HG03045 (cell line): ENCODE measurements around the gene TRAPPC13.
"Not testable (repeated sequence)": the region's sequence is repeated elsewhere in the genome, so short reads cannot be mapped to it uniquely, and the experiment has no call there.

Source experiments
- ATAC-seq: cut with Tn5 transposase; IDR thresholded peaks from one replicate; pipeline ENCODE4 v1.9.1; 2021; ENCODE audit warnings: mild to moderate bottlenecking, moderate library complexity; ENCODE audit not compliant: unreplicated experiment

The TRAPPC13 gene

GRCh38 chr5:65676056-65676455 lies 51.2 kb downstream of the TRAPPC13 start:
- not testable (repeated sequence) for ATAC-seq

DNA sequence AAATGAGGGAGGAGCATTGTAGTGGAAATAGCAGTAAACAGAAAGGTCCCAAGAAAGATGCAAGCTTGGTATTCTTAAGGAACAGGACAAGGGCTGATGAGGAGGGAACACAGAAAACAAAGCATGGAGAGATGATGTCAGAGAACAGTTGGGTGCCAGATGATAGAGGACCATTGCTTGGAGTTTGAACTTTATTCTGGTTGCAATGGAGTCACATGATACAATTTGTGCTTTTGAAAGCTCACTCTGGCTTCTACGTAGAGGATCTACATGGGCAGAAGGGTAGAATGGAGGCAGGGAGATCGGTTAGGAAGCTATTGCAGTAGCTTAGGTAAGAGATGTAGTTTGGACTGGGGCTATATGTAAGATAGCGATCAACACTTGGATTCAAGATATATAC lies 57.3 kb downstream of the TRAPPC13 start:
- ATAC-seq: no peak

DNA sequence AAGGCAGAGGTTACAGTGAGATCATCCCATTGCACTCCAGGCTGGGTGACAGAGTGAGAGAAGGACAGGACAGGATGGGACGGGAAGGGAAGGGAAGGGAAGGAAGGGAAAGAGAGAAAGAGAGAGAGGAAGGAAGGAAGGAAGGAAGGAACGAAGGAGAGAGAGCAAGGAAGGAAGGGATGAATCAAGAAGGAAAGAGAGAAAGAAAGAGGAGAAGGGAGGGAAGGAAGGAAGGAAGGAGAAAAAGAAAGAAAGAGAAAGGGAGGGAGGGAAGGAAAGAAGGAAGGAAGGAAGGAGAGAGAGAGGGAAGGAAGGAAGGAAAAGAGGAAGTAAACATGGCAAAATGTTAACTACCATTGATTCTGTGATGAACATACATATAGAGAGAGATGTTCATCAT lies 68.3 kb downstream of the TRAPPC13 start:
- no peak for ATAC-seq

GRCh38 chr5:65695162-65695755 lies 70.4 kb downstream of the TRAPPC13 start:
- ATAC-seq: no peak

DNA sequence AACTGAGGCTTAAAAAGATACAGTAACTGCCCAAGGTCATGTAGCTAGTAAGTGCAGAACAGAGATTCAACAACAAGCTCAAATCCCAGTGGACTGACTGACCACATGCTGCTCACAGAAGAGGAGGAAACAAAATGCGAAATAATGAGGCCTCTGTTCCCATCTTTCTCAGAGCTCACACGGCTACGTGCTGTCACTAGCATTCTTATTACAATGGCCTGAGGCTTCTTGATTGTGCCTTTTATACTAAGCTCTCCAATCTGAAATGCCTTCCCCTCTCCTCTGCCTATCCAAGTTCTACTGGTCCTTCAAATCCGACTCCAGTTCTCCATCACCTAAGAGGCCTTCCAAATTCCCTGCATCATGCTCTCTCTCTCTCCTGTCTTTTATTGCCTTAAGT lies 71.1 kb downstream of the TRAPPC13 start:
- ATAC-seq: no peak

GRCh38 chr5:65696892-65697291 lies 72.1 kb downstream of the TRAPPC13 start:
- no peak for ATAC-seq

GRCh38 chr5:65699338-65699737 lies 74.5 kb downstream of the TRAPPC13 start:
- ATAC-seq: no peak

DNA sequence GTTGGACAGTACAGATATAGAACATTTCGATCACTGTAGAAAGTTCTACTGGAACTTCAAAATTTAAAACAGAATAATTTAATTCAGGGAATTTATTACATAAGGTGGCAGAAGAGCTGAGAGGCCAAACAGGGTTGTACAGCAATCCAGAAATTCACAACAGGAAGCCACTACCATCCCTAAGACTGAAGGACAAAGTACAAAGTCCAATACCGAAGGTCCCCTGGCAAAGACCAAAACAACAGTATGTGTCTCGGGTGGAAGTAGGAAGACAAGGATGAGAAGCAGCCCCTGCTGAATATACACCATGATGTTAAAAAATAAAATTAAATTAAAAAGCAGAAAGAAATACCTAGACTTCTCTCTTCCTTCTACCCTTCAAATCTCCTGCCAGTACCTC lies 77.2 kb downstream of the TRAPPC13 start:
- ATAC-seq: no peak

GRCh38 chr5:65704621-65705239 lies 79.9 kb downstream of the TRAPPC13 start:
- no peak for ATAC-seq

DNA sequence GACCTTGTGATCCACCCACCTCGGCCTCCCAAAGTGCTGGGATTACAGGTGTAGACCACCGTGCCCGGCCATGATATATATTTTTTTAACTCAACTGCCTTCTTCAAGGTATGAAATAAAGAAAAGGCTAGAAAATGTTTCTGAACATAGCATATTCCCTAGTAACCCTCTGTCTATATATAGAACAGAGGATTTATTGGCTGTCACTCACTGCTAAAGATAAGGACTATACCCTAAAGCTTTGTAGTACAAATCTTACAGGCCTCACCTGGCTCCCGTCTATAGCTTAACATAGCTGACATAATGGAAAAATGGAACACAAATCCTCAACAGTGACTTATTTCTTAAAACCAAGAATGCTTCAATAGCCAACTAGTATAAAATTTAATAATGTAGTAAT lies 82.8 kb downstream of the TRAPPC13 start:
- no peak for ATAC-seq

- no peak for ATAC-seq
These were observed 83.3 kb downstream of the TRAPPC13 start for GRCh38 chr5:65708145-65708544.
